CD4-positive, alpha-beta T cell (primary cell): ENCODE measurements around the gene TIMM22. TPM values are rescaled to one million over a fixed set of nuclear protein-coding genes. Genes with fewer than 3 reads are reported as not detected.
A peak's percentile ranks its signal among the peaks of the same experiment; 100 is the strongest.
"Not testable (repeated sequence)": the region's sequence is repeated elsewhere in the genome, so short reads cannot be mapped to it uniquely, and the experiment has no call there.

Source experiments
- ATAC-seq: fragments of 200-7000 bp; cut with Tn5 transposase; one replicate; pipeline ENCODE4 v1.10.0; 2022; ENCODE audit warnings: mild to moderate bottlenecking; ENCODE audit not compliant: poor library complexity
- CTCF ChIA-PET: fragments of 350-600 bp; sonication (Branson Sonifier 250); formaldehyde crosslinking; loops from one replicate; lab custom pipeline; 2021; ENCODE audit warnings: antibody characterized with exemption, inconsistent platforms; lab: Charles Lee
- POLR2A ChIA-PET: fragments of 350-600 bp; sonication (Branson Sonifier 250); formaldehyde crosslinking; loops from one replicate; lab custom pipeline; 2021; ENCODE audit warnings: antibody characterized with exemption, inconsistent platforms; lab: Charles Lee
- DNase-seq, 14 experiments: peaks; one replicate each; pipeline ENCODE4 v3.0.0-alpha.2; 2013 to 2020; ENCODE audit warnings: mixed read lengths in 2 of 14
- H3K27ac ChIP-seq, 2 donors: one replicate each; pipeline versions ENCODE4 v1.5.1 to v1.7.0; 2013; ENCODE audit warnings: low read length in 2 of 2, low read depth in 1 of 2, mild to moderate bottlenecking in 1 of 2
- H3K27me3 ChIP-seq, 2 experiments: 1 replicate in 1 of 2; 2 replicates in 1 of 2; pipeline versions ENCODE4 v1.6.1 to v1.7.0; 2013; ENCODE audit warnings: low read length in 2 of 2, control low read depth in 1 of 2, mild to moderate bottlenecking in 1 of 2, moderate library complexity in 1 of 2; ENCODE audit not compliant: insufficient read depth in 2 of 2, control insufficient read depth in 1 of 2
- H3K36me3 ChIP-seq: one replicate; pipeline ENCODE4 v1.6.1; 2013; ENCODE audit warnings: low read length, control low read depth; ENCODE audit not compliant: insufficient read depth
- H3K4me1 ChIP-seq: one replicate; pipeline ENCODE4 v1.6.1; 2013; ENCODE audit warnings: low read length, control low read depth; ENCODE audit not compliant: insufficient read depth
- H3K4me3 ChIP-seq: one replicate; pipeline ENCODE4 v1.5.1; 2013; ENCODE audit warnings: mild to moderate bottlenecking, low read length, moderate library complexity
- H3K9me3 ChIP-seq, 2 experiments: 1 replicate in 1 of 2; 2 replicates in 1 of 2; pipeline versions ENCODE4 v1.6.1 to v1.7.0; 2013; ENCODE audit warnings: low read length in 2 of 2, mild to moderate bottlenecking in 2 of 2, control low read depth in 1 of 2, moderate library complexity in 1 of 2; ENCODE audit not compliant: control insufficient read depth in 1 of 2, insufficient read depth in 1 of 2
- H3K27ac Mint-ChIP-seq: one replicate; pipeline ENCODE4 v1.8.0; 2020; ENCODE audit warnings: mixed read lengths
- H3K27me3 Mint-ChIP-seq: one replicate; pipeline ENCODE4 v1.8.0; 2021; ENCODE audit warnings: mixed read lengths
- H3K36me3 Mint-ChIP-seq: one replicate; pipeline ENCODE4 v1.8.0; 2021; ENCODE audit warnings: low read depth, mixed read lengths
- H3K4me1 Mint-ChIP-seq: one replicate; pipeline ENCODE4 v1.8.0; 2021; ENCODE audit warnings: low read depth, mixed read lengths
- H3K4me3 Mint-ChIP-seq: one replicate; pipeline ENCODE4 v1.8.0; 2020; ENCODE audit warnings: mild to moderate bottlenecking, mixed read lengths
- H3K9me3 Mint-ChIP-seq: one replicate; pipeline ENCODE4 v1.8.0; 2020; ENCODE audit warnings: mixed read lengths
- CTCF ChIP-seq: fragments of 200-600 bp; IDR thresholded peaks from one replicate; pipeline ENCODE4 v1.8.0; 2022; ENCODE audit warnings: antibody characterized with exemption, mild to moderate bottlenecking
- intact Hi-C, 2 experiments: fragments of 100-400 bp; cut with DNase I in 1 of 2; cut with micrococcal nuclease in 1 of 2; formaldehyde crosslinking; loops; one replicate each; pipeline versions ENCODE4 v1.15.1 to v1.9.0; 2023 to 2025; cut with DNase I, micrococcal nuclease
- total RNA-seq, 174 experiments: library from RNA in 2 of 174; stranded (reverse) in 2 of 174; gene quantifications; one replicate each; pipeline ENCODE4 v1.2.3 and lab custom pipeline; 2021 to 2026

Gene TIMM22
- total RNA-seq, 2 experiments from 2014 or later, result 10.2 to 10.9 TPM

DNA sequence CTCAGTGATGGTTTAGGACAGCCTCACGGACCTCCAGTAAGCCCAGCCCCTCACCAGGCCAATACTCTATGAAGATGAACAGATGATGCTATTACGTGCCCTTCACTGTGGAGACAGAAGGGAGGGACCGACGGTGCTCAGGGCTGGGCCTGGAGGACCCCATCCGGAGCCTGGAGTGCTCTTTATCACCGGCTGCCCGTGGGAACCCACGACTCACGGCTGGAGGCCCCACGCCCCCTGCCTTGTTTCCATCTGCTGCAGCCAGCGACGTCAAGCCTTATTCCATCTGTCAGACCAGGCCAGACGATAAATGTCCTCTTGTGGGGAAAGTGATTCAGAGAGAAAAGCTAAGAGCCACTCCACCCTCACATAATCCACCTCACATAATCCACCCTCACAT lies 4.0 kb upstream of the TIMM22 start:
- DNase-seq (no peak), ATAC-seq (no peak)
- H3K36me3 ChIP-seq, result no peaks in the 10 kb centered on the region
- H3K4me3 Mint-ChIP-seq, result no peak overlapping the region
- peaks cover 7% of the 10 kb centered on the region for H3K36me3 Mint-ChIP-seq
- peaks cover 15% of the 10 kb centered on the region for H3K4me1 ChIP-seq
- peaks cover 15 to 30% of the 10 kb centered on the region in 2 experiments for H3K9me3 ChIP-seq
- ChIA-PET POLR2A (no interaction called here), CTCF (no interaction called here)
- no peak for TF ChIP-seq CTCF
- H3K9me3 Mint-ChIP-seq, result peaks cover 3% of the 10 kb centered on the region
- H3K4me3 ChIP-seq, result no peak overlapping the region
- no peaks in the 10 kb centered on the region for H3K27me3 ChIP-seq
- intact Hi-C loops, result no loop called here
- H3K4me1 Mint-ChIP-seq, result peaks cover 13% of the 10 kb centered on the region
- H3K27ac Mint-ChIP-seq, result no peak overlapping the region
- H3K27me3 Mint-ChIP-seq, result no peaks in the 10 kb centered on the region
- H3K27ac ChIP-seq, result no peak overlapping the region

GRCh38 chr17:995324-995723 lies 1.6 kb upstream of the TIMM22 start:
- Mint-ChIP-seq H3K36me3 (peaks cover 19% of the 10 kb centered on the region), H3K4me1 (peaks cover 27% of the 10 kb centered on the region)
- ChIA-PET CTCF (interaction anchor here (1.9 to 2.5 kb wide), 3 partner anchors 15 to 583 kb away, joined by 6 to 53 read pairs (median 11); partner anchors contain the start of gene NXN), POLR2A (interaction anchor here (2.1 kb wide), 1 partner anchor 213 kb away, joined by 27 read pairs; the partner anchor contains the start of genes GLOD4 and MRM3)
- H3K27ac ChIP-seq, H3K4me3 Mint-ChIP-seq, ATAC-seq, DNase-seq, H3K27ac Mint-ChIP-seq, H3K27me3 Mint-ChIP-seq, H3K27me3 ChIP-seq, H3K36me3 ChIP-seq, H3K4me3 ChIP-seq, H3K9me3 Mint-ChIP-seq: not testable (repeated sequence)
- Histone ChIP-seq H3K4me1 (peaks cover 24% of the 10 kb centered on the region), H3K9me3 (peaks cover 15 to 30% of the 10 kb centered on the region in 2 experiments)
- intact Hi-C loops, result loop anchor here (5.0 kb wide), 3 partner anchors 118 to 583 kb away; partner anchors contain the start of gene VPS53 (in 1 of the 2)

DNA sequence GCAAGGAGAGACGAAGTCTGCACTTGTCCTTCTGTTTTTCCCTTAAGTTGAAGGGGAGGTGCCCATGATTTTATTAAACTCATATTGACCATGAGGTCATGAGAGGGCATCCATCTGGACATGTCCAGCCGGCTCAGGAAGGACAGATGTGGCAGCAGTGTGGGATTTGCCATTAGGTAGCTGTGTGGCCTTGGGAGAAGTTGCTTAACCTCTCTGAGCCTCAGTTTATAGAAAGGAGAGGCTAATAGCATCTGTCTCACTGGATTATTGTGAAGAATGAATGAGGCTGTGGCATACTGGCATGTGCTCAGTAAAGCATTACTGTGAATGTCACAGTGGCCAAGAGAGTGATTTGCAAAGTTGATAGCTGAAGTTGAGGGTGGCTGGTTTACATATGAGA lies 1.2 kb downstream of the TIMM22 start:
- ATAC-seq, result no peak
- DNase-seq, result no peak
- no peak overlapping the region for H3K27ac ChIP-seq
- ChIA-PET CTCF (interaction anchor here (2.1 kb wide), 1 partner anchor 17 kb away, joined by 17 read pairs; no protein-coding TSS in a partner anchor), POLR2A (interaction anchor here (2.6 kb wide), 1 partner anchor 19 kb away, joined by 44 read pairs; the partner anchor contains the start of gene NXN)
- Mint-ChIP-seq H3K27me3 (no peaks in the 10 kb centered on the region), H3K4me3 (peak overlapping the region; percentile 100), H3K4me1 (peaks cover 27% of the 10 kb centered on the region), H3K27ac (peak overlapping the region; percentile 55), H3K36me3 (peaks cover 47% of the 10 kb centered on the region), H3K9me3 (peaks cover 3% of the 10 kb centered on the region)
- no peaks in the 10 kb centered on the region for H3K27me3 ChIP-seq
- peak overlapping the region; percentile 100 for H3K4me3 ChIP-seq
- H3K36me3 ChIP-seq, result peaks cover 36% of the 10 kb centered on the region
- intact Hi-C loops, result loop anchor here (2.0 to 5.0 kb wide), 4 partner anchors 121 to 853 kb away; partner anchors contain the start of gene VPS53 (in 1 of the 2)
- H3K9me3 ChIP-seq, result peaks cover 13 to 18% of the 10 kb centered on the region in 2 experiments
- no peak for TF ChIP-seq CTCF
- peaks cover 24% of the 10 kb centered on the region for H3K4me1 ChIP-seq
